Heart left ventricle (tissue), 13 donors: ENCODE results near the gene PIERCE2.

Experiments
- CTCF ChIP-seq, 12 donors: fragments of 200-600 bp; sonication (generic) in 4 of 12; IDR thresholded peaks; one replicate each; pipeline versions ENCODE4 v1.5.0 to v1.8.0; 2018 to 2022; ENCODE audit warnings: antibody characterized with exemption in 12 of 12, mild to moderate bottlenecking in 5 of 12
- POLR2A ChIP-seq, 2 donors: fragments of 450-650 bp; IDR thresholded peaks; one replicate each; pipeline ENCODE4 v1.6.1; 2017; ENCODE audit warnings: antibody characterized with exemption in 2 of 2, mild to moderate bottlenecking in 2 of 2, moderate library complexity in 2 of 2
- donor health status: ischemic (EF 13 %, LVEDD 7.1; RV severe dilation, severe dysfunction).
- donor health status: DM: no; HTN: yes; CAD: no.
- donor health status: DM: no; HTN: no; CAD: no.
- donor health status: ischemic (EF 25% LVEDD 6.9; RV normal size, moderate dysfunction).
- donor health status: ischemic (EF 25% LVEDD 5.7; RV mildly dilated, moderate dysfunction).
- donor health status: ischemic (EF 35%, LVEDD 5.7; RV mildly dilated, moderate dysfunction).
- donor health status: nonischemic (EF 11% LVEDD 7.7; RV severe dilation, severe dysfunction).
- donor health status: DM: yes; HTN: yes; CAD: no.
- donor health status: PGD.
- donor health status: ischemic (EF 29% LVEDD 5.4; RV normal size, mild dysfunction).
- donor health status: nonischemic (EF 23%, LVEDD 6.1; RV moderate dilation, normal function).

DNA sequence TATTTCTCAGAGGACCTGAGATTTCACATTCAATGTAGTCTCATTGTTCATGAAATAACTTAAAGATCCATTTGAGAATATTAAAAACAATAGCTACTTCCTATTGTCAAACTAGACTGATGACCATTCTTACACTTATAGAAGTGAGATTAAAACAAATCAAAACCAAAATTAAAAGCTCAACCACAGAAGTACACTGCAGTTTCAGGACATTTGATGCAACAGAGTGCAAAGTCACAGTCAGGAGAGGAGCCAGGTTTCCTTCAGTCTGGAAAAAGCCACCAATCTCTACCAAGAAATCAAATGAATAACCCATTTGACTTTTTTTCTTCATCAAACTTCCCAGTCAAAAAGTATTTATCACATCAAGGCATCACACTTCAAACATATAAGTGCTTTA is 5.6 kb upstream of the PIERCE2 start:
- TF ChIP-seq POLR2A (IDR thresholded peaks at IDR 0.05), result no peak
- TF ChIP-seq CTCF (IDR thresholded peaks at IDR 0.05), result no peak
